Endothelial cell of umbilical vein (primary cell): Measurements from ENCODE around the gene RAPGEF4.

Experiments used
- CTCF ChIP-seq, 2 donors: IDR thresholded peaks; 1 replicate in 1 of 2; 2 replicates in 1 of 2; pipeline ENCODE4 v1.5.1; 2011; ENCODE audit warnings: low read length in 2 of 2, mild to moderate bottlenecking in 2 of 2, moderate library complexity in 2 of 2, control low read depth in 1 of 2, inconsistent platforms in 1 of 2, low read depth in 1 of 2; ENCODE audit not compliant: insufficient read depth in 1 of 2; ENCODE audit errors: extremely low read depth in 1 of 2
- EZH2 ChIP-seq: IDR thresholded peaks from 2 replicates; pipeline ENCODE4 v1.6.1; 2012; ENCODE audit warnings: borderline replicate concordance, low read depth, mild to moderate bottlenecking, moderate library complexity, low read length, inconsistent platforms; ENCODE audit not compliant: severe bottlenecking
- FOS ChIP-seq: IDR thresholded peaks from 2 replicates; pipeline ENCODE4 v1.6.1; 2011; ENCODE audit warnings: mild to moderate bottlenecking, low read length, moderate library complexity, borderline replicate concordance; ENCODE audit not compliant: insufficient read depth
- GATA2 ChIP-seq: IDR thresholded peaks from 2 replicates; pipeline ENCODE4 v1.7.0; 2011; ENCODE audit warnings: low read depth, mild to moderate bottlenecking, moderate library complexity, mixed read lengths, low read length; ENCODE audit not compliant: insufficient read length, insufficient read depth
- JUN ChIP-seq: IDR thresholded peaks from 2 replicates; pipeline ENCODE4 v1.6.1; 2011; ENCODE audit warnings: borderline replicate concordance, low read depth; ENCODE audit not compliant: insufficient read length, insufficient read depth
- MAX ChIP-seq: IDR thresholded peaks from 2 replicates; pipeline ENCODE4 v1.6.1; 2011; ENCODE audit not compliant: insufficient read depth, insufficient read length
- MYC ChIP-seq: IDR thresholded peaks from one replicate; pipeline ENCODE4 v1.6.1; 2011; ENCODE audit warnings: mild to moderate bottlenecking, low read depth, low read length
- POLR2A ChIP-seq: IDR thresholded peaks from 2 replicates; pipeline ENCODE4 v1.6.1; 2012; ENCODE audit warnings: low read depth, mild to moderate bottlenecking, control low read depth, low read length

- no peak for TF ChIP-seq EZH2
- peak; percentile 39 to 62 for TF ChIP-seq CTCF (IDR thresholded peaks at IDR 0.05; ENCODE audit: extremely low read depth in 1 of 2, insufficient read depth in 1 of 2, low read depth in 1 of 2, low read length in 2 of 2)
- no peak for TF ChIP-seq JUN
- no peak for TF ChIP-seq POLR2A
- TF ChIP-seq GATA2: no peak
- TF ChIP-seq FOS: no peak
- TF ChIP-seq MAX: peak; percentile 58
- TF ChIP-seq MYC: no peak
These were observed 196.4 kb downstream of the RAPGEF4 start for GRCh38 chr2:172931918-172932520.
